ENCODE measurements around the gene ENDOV.
A peak's percentile ranks its signal among the peaks of the same experiment; 100 is the strongest.

Gene ENDOV

GRCh38 chr17:80414803-80415625 lies at the start of gene ENDOV:
TSS of gene ENDOV (plus strand) at chr17:80415167. CDS start at chr17:80415195, 28 bp downstream.
- DNase-seq = peak; percentile 89 to 98

- no peak for DNase-seq
These were observed 49.0 kb upstream of the ENDOV start for GRCh38 chr17:80365983-80366382.

- DNase-seq = no peak
These were observed 47.5 kb upstream of the ENDOV start for GRCh38 chr17:80367503-80367902.

- DNase-seq = no peak
These were observed 43.8 kb upstream of the ENDOV start for GRCh38 chr17:80371196-80371595.

- no peak for DNase-seq
These were observed 42.5 kb upstream of the ENDOV start for GRCh38 chr17:80372456-80372855.

GRCh38 chr17:80372922-80373570 lies 41.9 kb upstream of the ENDOV start:
- DNase-seq = no peak

GRCh38 chr17:80374039-80374731 lies 40.8 kb upstream of the ENDOV start:
- no peak for DNase-seq

- DNase-seq = no peak
These were observed 40.0 kb upstream of the ENDOV start for GRCh38 chr17:80374732-80375585.

GRCh38 chr17:80376531-80376930 lies 38.4 kb upstream of the ENDOV start:
- no peak for DNase-seq

GRCh38 chr17:80377798-80378197 lies 37.2 kb upstream of the ENDOV start:
- DNase-seq = no peak

GRCh38 chr17:80379348-80379747 lies 35.6 kb upstream of the ENDOV start:
- DNase-seq = no peak

GRCh38 chr17:80380068-80380467 lies 34.9 kb upstream of the ENDOV start:
- DNase-seq = no peak

- DNase-seq = no peak
These were observed 34.4 kb upstream of the ENDOV start for GRCh38 chr17:80380555-80381002.

- DNase-seq = no peak
These were observed 33.5 kb upstream of the ENDOV start for GRCh38 chr17:80381416-80381923.

- DNase-seq = no peak
These were observed 32.5 kb upstream of the ENDOV start for GRCh38 chr17:80382446-80382845.

GRCh38 chr17:80382956-80383355 lies 32.0 kb upstream of the ENDOV start:
- DNase-seq = no peak

GRCh38 chr17:80384078-80384960 lies 30.6 kb upstream of the ENDOV start:
- no peak for DNase-seq

- DNase-seq = no peak
These were observed 29.9 kb upstream of the ENDOV start for GRCh38 chr17:80385046-80385445.

GRCh38 chr17:80386341-80386740 lies 28.6 kb upstream of the ENDOV start:
- DNase-seq = no peak

GRCh38 chr17:80387071-80387470 lies 27.9 kb upstream of the ENDOV start:
- DNase-seq = no peak

- no peak for DNase-seq
These were observed 26.8 kb upstream of the ENDOV start for GRCh38 chr17:80388175-80388574.
